ENCODE results near the gene FADS2. TPM values are rescaled to one million over a fixed set of nuclear protein-coding genes. Genes with fewer than 3 reads are reported as not detected.

FADS2 gene
- total RNA-seq, 4 donors from 2014 or later = 2.8 to 9.3 (median 7.0) TPM

DNA sequence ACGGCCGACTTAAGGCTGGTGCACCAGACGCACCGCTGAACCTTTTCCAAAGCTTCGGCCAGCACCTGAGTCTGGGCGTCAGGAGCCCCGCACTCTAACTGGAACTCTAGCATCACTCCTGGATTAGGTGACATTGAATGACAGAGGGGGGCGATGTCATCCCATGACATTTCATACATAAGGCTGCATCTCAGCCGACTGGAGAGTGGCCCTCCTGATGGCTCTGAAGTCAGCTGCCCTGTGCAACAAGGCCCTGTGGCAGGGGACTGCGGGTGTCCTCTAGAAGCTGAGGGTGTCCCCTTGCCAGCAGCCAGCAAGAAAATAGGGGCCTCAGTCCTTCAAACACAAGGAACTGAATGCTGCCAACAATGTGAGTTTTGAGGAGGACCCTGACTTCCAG is 73.3 kb downstream of the FADS2 start:
- intact Hi-C loops (cut with DNase I) = loop anchor here (5.0 kb wide), 1 partner anchor 46 kb away; no protein-coding TSS in a partner anchor
- Histone ChIP-seq H3K4me3 (replicated peaks in 1 of 3) (no peak overlapping the region), H3K27me3 (no peaks in the 10 kb centered on the region), H3K4me1 (no peaks in the 10 kb centered on the region), H3K36me3 (peaks cover 0 to 8% of the 10 kb centered on the region in 2 donors), H3K9me3 (no peaks in the 10 kb centered on the region), H3K27ac (no peak overlapping the region)
- no peak for DNase-seq
- no peak for TF ChIP-seq POLR2A (IDR thresholded peaks at IDR 0.05)
- TF ChIP-seq, protein P1, sequence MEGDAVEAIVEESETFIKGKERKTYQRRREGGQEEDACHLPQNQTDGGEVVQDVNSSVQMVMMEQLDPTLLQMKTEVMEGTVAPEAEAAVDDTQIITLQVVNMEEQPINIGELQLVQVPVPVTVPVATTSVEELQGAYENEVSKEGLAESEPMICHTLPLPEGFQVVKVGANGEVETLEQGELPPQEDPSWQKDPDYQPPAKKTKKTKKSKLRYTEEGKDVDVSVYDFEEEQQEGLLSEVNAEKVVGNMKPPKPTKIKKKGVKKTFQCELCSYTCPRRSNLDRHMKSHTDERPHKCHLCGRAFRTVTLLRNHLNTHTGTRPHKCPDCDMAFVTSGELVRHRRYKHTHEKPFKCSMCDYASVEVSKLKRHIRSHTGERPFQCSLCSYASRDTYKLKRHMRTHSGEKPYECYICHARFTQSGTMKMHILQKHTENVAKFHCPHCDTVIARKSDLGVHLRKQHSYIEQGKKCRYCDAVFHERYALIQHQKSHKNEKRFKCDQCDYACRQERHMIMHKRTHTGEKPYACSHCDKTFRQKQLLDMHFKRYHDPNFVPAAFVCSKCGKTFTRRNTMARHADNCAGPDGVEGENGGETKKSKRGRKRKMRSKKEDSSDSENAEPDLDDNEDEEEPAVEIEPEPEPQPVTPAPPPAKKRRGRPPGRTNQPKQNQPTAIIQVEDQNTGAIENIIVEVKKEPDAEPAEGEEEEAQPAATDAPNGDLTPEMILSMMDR (IDR thresholded peaks at IDR 0.05) = no peak
- 83 to 94% methylated on average over 7 to 10 of the region's 10 CpGs for WGBS, 2 donors

- Histone ChIP-seq H3K9me3 (no peaks in the 10 kb centered on the region), H3K4me1 (no peaks in the 10 kb centered on the region), H3K36me3 (peaks cover 0 to 8% of the 10 kb centered on the region in 2 donors), H3K27me3 (no peaks in the 10 kb centered on the region), H3K27ac (no peak overlapping the region), H3K4me3 (replicated peaks in 1 of 3) (no peak overlapping the region)
- WGBS, 2 donors = 86 to 90% methylated on average over 11 of the region's 11 CpGs
- intact Hi-C loops (cut with DNase I) = loop anchor here (5.0 kb wide), 1 partner anchor 45 kb away; no protein-coding TSS in a partner anchor
- no peak for TF ChIP-seq POLR2A (IDR thresholded peaks at IDR 0.05)
- TF ChIP-seq, protein P1 (IDR thresholded peaks at IDR 0.05) = no peak
- no peak for DNase-seq
These were observed 74.2 kb downstream of the FADS2 start for GRCh38 chr11:61902313-61902712.

GRCh38 chr11:61903845-61904244 is 75.7 kb downstream of the FADS2 start:
- 97 to 100% methylated on average over 3 of the region's 3 CpGs for WGBS, 2 donors
- intact Hi-C loops (cut with DNase I) = loop anchor here (5.0 kb wide), 1 partner anchor 43 kb away; no protein-coding TSS in a partner anchor
- DNase-seq = no peak
- no peak for TF ChIP-seq POLR2A (IDR thresholded peaks at IDR 0.05)
- TF ChIP-seq, protein P1 (IDR thresholded peaks at IDR 0.05) = no peak
- H3K27me3 ChIP-seq = no peaks in the 10 kb centered on the region
- peaks cover 0 to 8% of the 10 kb centered on the region in 2 donors for H3K36me3 ChIP-seq
- H3K9me3 ChIP-seq = no peaks in the 10 kb centered on the region
- H3K4me3 ChIP-seq (replicated peaks in 1 of 3) = no peak overlapping the region
- peaks cover 4 to 6% of the 10 kb centered on the region in 2 donors for H3K4me1 ChIP-seq
- H3K27ac ChIP-seq = no peak overlapping the region

GRCh38 chr11:61904539-61905048 is 76.5 kb downstream of the FADS2 start:
- Histone ChIP-seq H3K27me3 (no peaks in the 10 kb centered on the region), H3K9me3 (no peaks in the 10 kb centered on the region), H3K27ac (no peak overlapping the region), H3K36me3 (peaks cover 0 to 8% of the 10 kb centered on the region in 2 donors), H3K4me1 (peaks cover 4 to 14% of the 10 kb centered on the region in 2 donors), H3K4me3 (replicated peaks in 1 of 3) (no peak overlapping the region)
- TF ChIP-seq, protein P1 (IDR thresholded peaks at IDR 0.05) = no peak
- TF ChIP-seq POLR2A (IDR thresholded peaks at IDR 0.05) = no peak
- intact Hi-C loops (cut with DNase I) = loop anchor here (5.0 kb wide), 1 partner anchor 43 kb away; no protein-coding TSS in a partner anchor
- 54 to 73% methylated on average over 6 to 19 of the region's 19 CpGs for WGBS, 2 donors
- DNase-seq = peak; percentile 56 to 57

DNA sequence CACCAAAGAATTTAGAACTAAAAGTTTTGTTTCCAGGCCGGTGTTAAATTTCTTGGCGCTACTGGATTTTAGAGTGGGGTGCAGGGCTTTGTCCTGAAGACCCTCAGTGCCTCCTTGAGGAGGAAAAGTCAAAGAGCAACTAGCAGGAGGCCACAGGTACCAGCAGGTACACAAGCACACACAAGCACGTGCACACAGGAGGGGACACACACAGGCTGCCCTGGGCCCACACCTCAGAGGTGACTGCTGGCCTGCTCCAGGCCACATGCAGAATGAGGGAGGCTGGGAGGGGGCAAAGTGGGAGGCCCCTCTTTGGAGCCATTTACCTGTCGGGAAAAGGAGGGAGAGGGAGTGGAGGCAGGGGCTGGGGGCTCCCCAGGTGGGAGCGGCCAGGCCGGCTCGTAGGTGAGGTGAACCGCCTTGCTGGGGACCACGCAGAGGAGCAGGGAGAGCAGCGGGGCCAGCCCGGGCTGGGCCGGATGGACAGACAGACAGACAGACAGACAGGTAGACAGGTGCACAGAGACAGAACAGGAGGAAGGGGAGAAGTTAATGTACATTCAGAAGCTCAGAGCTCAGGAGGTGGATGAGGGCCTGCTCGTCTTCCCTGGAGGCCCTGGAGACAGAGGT is 77.1 kb downstream of the FADS2 start:
- Histone ChIP-seq H3K4me1 (peaks cover 4 to 14% of the 10 kb centered on the region in 2 donors), H3K4me3 (replicated peaks in 1 of 3) (no peak overlapping the region), H3K27me3 (no peaks in the 10 kb centered on the region), H3K36me3 (peaks cover 0 to 8% of the 10 kb centered on the region in 2 donors), H3K27ac (no peak overlapping the region), H3K9me3 (no peaks in the 10 kb centered on the region)
- TF ChIP-seq POLR2A (IDR thresholded peaks at IDR 0.05) = no peak
- TF ChIP-seq, protein P1 (IDR thresholded peaks at IDR 0.05) = no peak
- 96% methylated on average over 13 of the region's 13 CpGs for WGBS, 2 donors
- intact Hi-C loops (cut with DNase I) = no loop called here
- DNase-seq = no peak
